GM23248 (cell line): Measurements from ENCODE around the gene CDHR3.

ENCODE experiments used
- EZH2 ChIP-seq: fragments of 200-600 bp; sonication (generic); IDR thresholded peaks from 2 replicates; pipeline ENCODE4 v1.6.1; 2018; ENCODE audit warnings: antibody characterized with exemption, mild to moderate bottlenecking; ENCODE audit not compliant: insufficient read depth, poor library complexity, severe bottlenecking
- EZH2phosphoT487 ChIP-seq: fragments of 200-600 bp; sonication (generic); IDR thresholded peaks from 2 replicates; pipeline ENCODE4 v1.6.1; 2018; ENCODE audit warnings: antibody characterized with exemption, moderate library complexity, mild to moderate bottlenecking, low read depth; ENCODE audit not compliant: insufficient read depth

DNA sequence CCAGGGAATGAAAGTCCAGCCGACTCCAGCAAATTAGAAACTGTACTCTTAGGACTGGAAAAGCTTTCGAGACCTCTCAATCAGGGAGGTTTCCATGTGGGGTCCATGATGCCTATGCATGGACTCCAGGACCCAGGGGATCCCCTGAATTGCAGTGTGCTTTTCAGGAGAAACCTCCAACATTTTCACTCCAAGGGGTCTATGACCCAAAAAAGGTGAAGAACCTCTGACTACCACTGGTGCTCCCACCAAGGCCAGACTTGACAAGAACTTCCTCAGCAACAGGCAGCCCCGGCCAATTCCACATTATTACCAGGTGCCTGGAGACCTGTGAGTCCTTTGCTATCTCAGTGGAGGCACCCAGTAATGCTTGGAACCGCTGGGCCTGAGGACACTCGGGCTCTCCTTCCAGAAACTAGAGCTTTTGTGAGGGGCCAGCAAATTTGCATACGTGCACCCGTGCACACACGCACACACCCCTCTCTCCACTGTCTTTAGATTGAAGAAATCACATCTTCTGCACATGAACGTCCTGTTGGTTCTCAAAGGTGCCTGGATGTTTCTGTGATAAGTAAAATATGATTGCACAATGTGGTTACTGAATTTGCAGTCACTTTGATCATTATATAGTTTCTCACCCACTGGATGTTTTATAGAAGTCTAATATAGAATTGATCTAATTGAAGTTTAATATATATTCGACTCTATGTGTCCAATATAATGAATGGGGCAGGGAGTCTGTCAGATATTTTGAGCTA is 94.3 kb downstream of the CDHR3 start:
- TF ChIP-seq EZH2 (no peak), EZH2phosphoT487 (no peak)
